Neural progenitor cell (in vitro differentiated cells): ENCODE data around the gene DGUOK. TPM values are rescaled to one million over a fixed set of nuclear protein-coding genes. Genes with fewer than 3 reads are reported as not detected.

Source experiments
- DNase-seq: peaks from one replicate; pipeline ENCODE4 v3.0.0-alpha.2; 2016; ENCODE audit warnings: low spot score
- H2AFZ ChIP-seq: fragments of 200-600 bp; sonication (generic); replicated peaks from 2 replicates; pipeline ENCODE4 v1.6.1; 2016; ENCODE audit warnings: antibody characterized with exemption
- H3F3A ChIP-seq: fragments of 200-600 bp; sonication (generic); 2 replicates; pipeline ENCODE4 v1.6.1; 2016; ENCODE audit warnings: antibody characterized with exemption, low read depth
- H3K27ac ChIP-seq: fragments of 200-600 bp; sonication (generic); 2 replicates; pipeline ENCODE4 v1.5.1; 2016; ENCODE audit warnings: mild to moderate bottlenecking
- H3K27me3 ChIP-seq: fragments of 200-600 bp; sonication (generic); 2 replicates; pipeline ENCODE4 v1.6.1; 2016; ENCODE audit warnings: mild to moderate bottlenecking, moderate library complexity
- H3K36me3 ChIP-seq: fragments of 200-600 bp; sonication (generic); 2 replicates; pipeline ENCODE4 v1.5.1; 2016
- H3K4me1 ChIP-seq: fragments of 200-600 bp; sonication (generic); 2 replicates; pipeline ENCODE4 v1.6.1; 2016; ENCODE audit warnings: mixed run types
- H3K4me2 ChIP-seq: fragments of 200-600 bp; sonication (generic); 2 replicates; pipeline ENCODE4 v1.6.1; 2016
- H3K4me3 ChIP-seq: fragments of 200-600 bp; sonication (generic); 2 replicates; pipeline ENCODE4 v1.5.1; 2016
- H3K79me2 ChIP-seq: fragments of 200-600 bp; sonication (generic); 2 replicates; pipeline ENCODE4 v1.6.1; 2016; ENCODE audit warnings: low read depth
- H3K9ac ChIP-seq: fragments of 200-600 bp; sonication (generic); 2 replicates; pipeline ENCODE4 v1.6.1; 2016
- H3K9me3 ChIP-seq: fragments of 200-600 bp; sonication (generic); 2 replicates; pipeline ENCODE4 v1.5.1; 2016; ENCODE audit warnings: low read depth
- H4K20me1 ChIP-seq: fragments of 200-600 bp; sonication (generic); 2 replicates; pipeline ENCODE4 v1.6.1; 2016; ENCODE audit warnings: low read depth
- H3K27ac Mint-ChIP-seq: 3 replicates; pipeline ENCODE4 v1.8.0; 2021; ENCODE audit warnings: mixed read lengths
- H3K27me3 Mint-ChIP-seq: 2 replicates; pipeline ENCODE4 v1.8.0; 2022; ENCODE audit warnings: low read depth, mild to moderate bottlenecking, inconsistent platforms, moderate library complexity, mixed read lengths; ENCODE audit not compliant: insufficient read depth
- H3K36me3 Mint-ChIP-seq: 3 replicates; pipeline ENCODE4 v1.8.0; 2021; ENCODE audit warnings: mixed read lengths
- H3K4me1 Mint-ChIP-seq: 3 replicates; pipeline ENCODE4 v1.8.0; 2021; ENCODE audit warnings: mixed read lengths
- H3K4me3 Mint-ChIP-seq: 3 replicates; pipeline ENCODE4 v1.8.0; 2021; ENCODE audit warnings: mild to moderate bottlenecking, moderate library complexity, mixed read lengths
- H3K9me3 Mint-ChIP-seq: 3 replicates; pipeline ENCODE4 v1.8.0; 2020; ENCODE audit warnings: mixed read lengths
- EZH2 ChIP-seq: fragments of 200-600 bp; sonication (generic); IDR thresholded peaks from 2 replicates; pipeline ENCODE4 v1.6.1; 2017; ENCODE audit warnings: antibody characterized with exemption, mild to moderate bottlenecking, moderate library complexity
- EZH2phosphoT487 ChIP-seq: fragments of 200-600 bp; sonication (generic); IDR thresholded peaks from 2 replicates; pipeline ENCODE4 v1.6.1; 2017; ENCODE audit warnings: antibody characterized with exemption
- total RNA-seq: library from RNA; depleted of rRNA; stranded (reverse); fragments of >200 nt; gene quantifications from 2 replicates; pipeline ENCODE4 v1.2.3, GENCODE V29; 2015; ENCODE audit warnings: low replicate concordance
- TF ChIP-seq, protein P1 (sequence below): fragments of 200-600 bp; sonication (generic); IDR thresholded peaks from 2 replicates; pipeline ENCODE4 v1.5.1; 2017; ENCODE audit warnings: antibody characterized with exemption, mild to moderate bottlenecking

Gene DGUOK
- total RNA-seq, 1 donor from 2014 or later = 79.0 TPM

DNA sequence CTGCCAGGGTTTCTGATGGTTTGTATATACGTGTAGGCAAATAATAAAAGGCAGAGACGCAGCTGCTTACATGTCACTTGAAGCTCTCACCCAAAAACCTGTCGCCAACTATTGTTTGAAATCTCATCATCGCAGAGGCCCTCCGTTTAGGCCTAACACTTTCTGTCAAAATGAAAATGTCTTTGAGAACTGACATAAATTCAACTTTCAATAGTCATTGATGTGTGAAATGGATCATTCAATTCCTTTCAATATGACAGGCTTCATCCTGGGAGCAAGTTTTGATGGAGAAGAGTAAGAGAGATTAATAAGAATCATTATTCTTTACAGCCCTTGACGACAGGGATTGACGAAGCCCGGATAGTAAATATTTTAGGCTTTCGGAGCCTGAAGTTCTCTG, 31.2 kb upstream of the DGUOK start:
- H3K9ac ChIP-seq = no peak overlapping the region
- no peaks in the 10 kb centered on the region for H3K9me3 ChIP-seq
- no peak for DNase-seq
- no peak overlapping the region for H3K27ac ChIP-seq
- H3F3A ChIP-seq = no peaks in the 10 kb centered on the region
- H3K4me1 ChIP-seq = peaks cover 12% of the 10 kb centered on the region
- H3K27me3 ChIP-seq = no peaks in the 10 kb centered on the region
- H3K4me3 ChIP-seq = no peak overlapping the region
- H3K9me3 Mint-ChIP-seq = no peaks in the 10 kb centered on the region
- H3K4me1 Mint-ChIP-seq = peaks cover 4% of the 10 kb centered on the region
- no peak overlapping the region for H2AFZ ChIP-seq
- H3K79me2 ChIP-seq = no peaks in the 10 kb centered on the region
- no peaks in the 10 kb centered on the region for H3K36me3 ChIP-seq
- H3K27ac Mint-ChIP-seq = no peak overlapping the region
- H3K4me3 Mint-ChIP-seq = no peak overlapping the region
- H3K4me2 ChIP-seq = no peak overlapping the region
- TF ChIP-seq, protein P1, sequence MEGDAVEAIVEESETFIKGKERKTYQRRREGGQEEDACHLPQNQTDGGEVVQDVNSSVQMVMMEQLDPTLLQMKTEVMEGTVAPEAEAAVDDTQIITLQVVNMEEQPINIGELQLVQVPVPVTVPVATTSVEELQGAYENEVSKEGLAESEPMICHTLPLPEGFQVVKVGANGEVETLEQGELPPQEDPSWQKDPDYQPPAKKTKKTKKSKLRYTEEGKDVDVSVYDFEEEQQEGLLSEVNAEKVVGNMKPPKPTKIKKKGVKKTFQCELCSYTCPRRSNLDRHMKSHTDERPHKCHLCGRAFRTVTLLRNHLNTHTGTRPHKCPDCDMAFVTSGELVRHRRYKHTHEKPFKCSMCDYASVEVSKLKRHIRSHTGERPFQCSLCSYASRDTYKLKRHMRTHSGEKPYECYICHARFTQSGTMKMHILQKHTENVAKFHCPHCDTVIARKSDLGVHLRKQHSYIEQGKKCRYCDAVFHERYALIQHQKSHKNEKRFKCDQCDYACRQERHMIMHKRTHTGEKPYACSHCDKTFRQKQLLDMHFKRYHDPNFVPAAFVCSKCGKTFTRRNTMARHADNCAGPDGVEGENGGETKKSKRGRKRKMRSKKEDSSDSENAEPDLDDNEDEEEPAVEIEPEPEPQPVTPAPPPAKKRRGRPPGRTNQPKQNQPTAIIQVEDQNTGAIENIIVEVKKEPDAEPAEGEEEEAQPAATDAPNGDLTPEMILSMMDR = no peak
- TF ChIP-seq EZH2phosphoT487 (no peak), EZH2 (no peak)
- peaks cover 4% of the 10 kb centered on the region for H3K27me3 Mint-ChIP-seq
- H3K36me3 Mint-ChIP-seq = no peaks in the 10 kb centered on the region
- no peaks in the 10 kb centered on the region for H4K20me1 ChIP-seq

DNA sequence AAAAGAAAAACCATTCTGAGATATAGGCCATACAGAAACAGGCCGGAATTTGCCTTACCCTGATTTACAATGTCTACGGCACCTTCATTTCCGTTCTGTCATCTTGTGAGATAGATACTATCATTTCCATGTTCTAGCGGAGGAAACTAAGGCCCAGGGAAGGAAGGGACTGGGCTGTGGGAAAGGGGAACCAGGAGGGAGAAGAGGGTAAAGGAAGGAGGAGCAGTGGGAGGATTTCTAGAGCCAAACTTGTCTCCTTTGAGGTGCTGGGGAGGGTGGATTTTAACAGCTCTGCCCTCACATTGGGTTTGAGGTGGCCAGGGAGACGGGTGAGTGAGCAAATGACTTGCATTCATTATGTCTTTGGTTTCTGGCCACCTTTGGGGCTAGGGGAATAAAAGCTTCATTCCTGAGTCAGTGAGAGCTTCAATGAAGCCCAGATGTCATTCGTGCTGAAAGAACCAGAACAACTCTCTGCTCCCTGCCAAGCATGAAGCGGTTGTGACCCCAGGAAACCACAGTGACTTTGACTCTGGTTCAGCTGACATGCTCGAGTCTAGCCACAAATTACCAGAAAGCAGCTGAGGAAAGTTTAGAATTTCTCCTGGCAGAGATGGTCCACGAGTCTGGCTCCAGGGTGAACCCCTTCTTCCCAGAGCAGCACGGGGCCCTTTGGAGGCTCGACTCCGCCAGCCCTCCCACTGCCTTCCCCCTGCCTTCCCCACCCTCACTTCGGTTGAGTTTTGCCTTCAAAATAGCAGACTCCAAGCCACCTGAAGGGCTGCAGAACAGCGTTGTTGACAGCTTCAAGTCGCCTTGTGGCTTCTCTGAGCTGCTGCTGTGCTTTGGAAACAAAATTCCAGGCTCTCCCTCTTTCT, 30.1 kb upstream of the DGUOK start:
- Histone ChIP-seq H4K20me1 (no peaks in the 10 kb centered on the region), H3K27me3 (no peaks in the 10 kb centered on the region), H3K27ac (no peak overlapping the region), H3K9ac (no peak overlapping the region), H3K79me2 (no peaks in the 10 kb centered on the region), H3F3A (no peaks in the 10 kb centered on the region), H2AFZ (peak overlapping the region; percentile 95), H3K4me1 (peaks cover 12% of the 10 kb centered on the region), H3K9me3 (no peaks in the 10 kb centered on the region), H3K4me2 (peak overlapping the region; percentile 42), H3K36me3 (no peaks in the 10 kb centered on the region), H3K4me3 (no peak overlapping the region)
- no peak for DNase-seq
- Mint-ChIP-seq H3K4me3 (no peak overlapping the region), H3K27ac (no peak overlapping the region), H3K36me3 (no peaks in the 10 kb centered on the region), H3K27me3 (peaks cover 3% of the 10 kb centered on the region), H3K4me1 (peaks cover 4% of the 10 kb centered on the region), H3K9me3 (no peaks in the 10 kb centered on the region)
- TF ChIP-seq, protein P1 = no peak
- no peak for TF ChIP-seq EZH2

DNA sequence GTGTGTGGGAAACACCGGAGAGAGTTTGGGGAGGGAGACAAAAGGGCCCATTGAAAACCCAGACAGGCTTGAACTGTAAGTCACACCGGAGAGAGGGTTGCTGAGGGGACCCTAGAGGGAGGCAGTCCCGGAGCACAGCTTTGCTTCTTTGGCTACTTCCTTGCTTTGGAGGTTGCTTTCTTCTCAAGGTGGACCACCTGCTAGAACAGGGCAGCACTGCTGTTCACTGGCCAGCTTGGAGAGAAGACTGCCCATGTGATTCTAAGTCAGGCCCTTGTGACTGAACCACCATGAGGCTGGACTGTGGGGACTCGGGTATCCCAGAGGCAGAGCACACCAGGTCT, 29.5 kb upstream of the DGUOK start:
- peak overlapping the region; percentile 42 for H3K4me2 ChIP-seq
- H3K4me3 Mint-ChIP-seq = no peak overlapping the region
- H3K36me3 Mint-ChIP-seq = no peaks in the 10 kb centered on the region
- H3F3A ChIP-seq = no peaks in the 10 kb centered on the region
- H4K20me1 ChIP-seq = no peaks in the 10 kb centered on the region
- no peak overlapping the region for H3K9ac ChIP-seq
- H3K9me3 ChIP-seq = no peaks in the 10 kb centered on the region
- no peak for TF ChIP-seq EZH2phosphoT487
- TF ChIP-seq, protein P1 = no peak
- no peak for TF ChIP-seq EZH2
- no peaks in the 10 kb centered on the region for H3K36me3 ChIP-seq
- peaks cover 3% of the 10 kb centered on the region for H3K27me3 Mint-ChIP-seq
- peaks cover 12% of the 10 kb centered on the region for H3K4me1 ChIP-seq
- H3K4me3 ChIP-seq = no peak overlapping the region
- no peaks in the 10 kb centered on the region for H3K27me3 ChIP-seq
- peak overlapping the region; percentile 95 for H2AFZ ChIP-seq
- DNase-seq = peak; percentile 34
- no peak overlapping the region for H3K27ac ChIP-seq
- no peaks in the 10 kb centered on the region for H3K9me3 Mint-ChIP-seq
- peaks cover 4% of the 10 kb centered on the region for H3K4me1 Mint-ChIP-seq
- H3K27ac Mint-ChIP-seq = no peak overlapping the region
- H3K79me2 ChIP-seq = no peaks in the 10 kb centered on the region
